ENCODE measurements around the gene THSD4.

THSD4 gene

DNA sequence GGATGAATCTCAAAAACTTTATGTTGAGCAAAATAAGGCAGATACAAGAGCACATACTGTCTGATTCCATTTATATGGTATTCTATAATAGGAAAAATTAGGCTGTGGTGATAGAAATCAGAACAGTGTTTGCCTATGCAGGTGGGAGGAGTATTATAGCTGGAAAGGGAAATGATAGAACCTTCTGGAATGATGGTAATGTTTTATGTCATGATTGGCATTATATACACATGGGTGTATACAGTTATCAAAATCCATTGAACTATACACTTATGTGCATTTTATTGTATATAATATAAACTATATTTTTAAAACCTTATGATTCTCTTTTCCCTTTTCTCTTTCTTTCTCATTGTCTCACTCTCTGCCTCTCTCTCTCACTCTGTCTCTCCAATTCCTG lies 156.1 kb downstream of the THSD4 start:
- DNase-seq = no peak

DNA sequence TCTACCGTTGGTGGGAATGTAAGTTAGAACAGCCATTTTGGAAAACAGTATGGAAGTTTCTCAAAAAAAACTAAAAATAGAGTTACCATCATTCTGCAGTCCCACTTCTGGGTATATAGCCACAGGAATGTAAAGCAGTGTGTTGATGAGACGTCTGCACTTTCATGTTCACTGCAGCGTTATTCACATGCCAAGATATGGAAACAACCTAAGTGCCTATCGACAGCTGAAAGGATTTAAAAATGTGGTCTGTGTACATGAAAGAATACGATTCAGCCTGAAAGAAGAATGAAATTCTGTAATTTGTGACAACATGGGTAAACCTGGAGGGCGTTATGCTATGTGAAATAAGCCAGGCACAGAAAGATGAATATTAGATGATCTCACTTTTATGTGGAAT lies 157.7 kb downstream of the THSD4 start:
- no peak for DNase-seq

DNA sequence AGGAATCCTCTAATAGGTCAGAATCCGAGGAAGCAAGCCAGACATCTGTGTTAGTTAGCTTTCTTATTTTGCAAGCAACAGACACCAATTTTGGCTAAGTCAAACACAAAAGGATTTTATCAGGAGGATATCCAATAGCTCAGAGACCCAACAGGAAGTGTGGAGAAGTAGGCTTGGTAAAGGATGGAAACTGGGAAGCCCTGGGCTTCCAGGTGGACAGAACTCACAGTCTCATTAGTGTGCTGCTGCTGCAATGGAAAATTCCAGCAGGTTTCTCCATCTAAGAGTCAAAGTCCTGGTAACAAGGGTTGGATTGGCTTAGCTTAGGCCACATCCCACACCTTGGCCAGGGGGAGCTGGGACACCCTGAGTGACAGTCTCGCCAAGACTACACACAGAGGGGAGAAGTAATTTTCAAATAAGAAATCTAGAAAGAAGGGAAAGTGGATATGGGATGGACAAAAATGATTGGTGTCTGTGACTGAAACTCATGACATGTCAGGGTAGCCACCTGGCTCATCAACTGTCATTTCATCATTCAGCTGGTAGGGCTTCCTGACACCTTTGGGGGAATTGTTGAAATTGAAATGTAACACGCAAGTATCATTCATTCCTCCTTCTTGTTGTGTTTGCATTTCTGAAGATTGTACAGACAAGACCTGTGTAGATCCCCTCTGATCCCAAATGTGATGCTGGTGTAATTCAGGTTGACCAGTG lies 158.6 kb downstream of the THSD4 start:
- no peak for DNase-seq

DNA sequence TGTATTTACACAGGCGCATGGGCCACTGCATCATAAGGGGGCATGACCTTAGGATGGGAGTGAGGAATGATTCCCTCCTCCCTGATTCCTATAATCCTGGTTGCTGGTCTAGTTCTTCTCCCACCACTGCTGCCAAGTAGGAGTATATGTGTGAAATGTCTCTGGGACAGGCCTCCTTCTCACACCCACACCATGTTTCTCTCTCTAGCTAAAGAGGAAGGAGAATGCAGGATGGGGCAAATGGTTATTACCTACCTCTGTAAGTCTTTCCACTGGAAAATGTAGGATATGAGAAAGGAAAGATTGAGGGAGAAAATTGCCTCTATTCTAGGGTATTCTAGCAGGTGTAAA lies 159.2 kb downstream of the THSD4 start:
- DNase-seq = no peak

DNA sequence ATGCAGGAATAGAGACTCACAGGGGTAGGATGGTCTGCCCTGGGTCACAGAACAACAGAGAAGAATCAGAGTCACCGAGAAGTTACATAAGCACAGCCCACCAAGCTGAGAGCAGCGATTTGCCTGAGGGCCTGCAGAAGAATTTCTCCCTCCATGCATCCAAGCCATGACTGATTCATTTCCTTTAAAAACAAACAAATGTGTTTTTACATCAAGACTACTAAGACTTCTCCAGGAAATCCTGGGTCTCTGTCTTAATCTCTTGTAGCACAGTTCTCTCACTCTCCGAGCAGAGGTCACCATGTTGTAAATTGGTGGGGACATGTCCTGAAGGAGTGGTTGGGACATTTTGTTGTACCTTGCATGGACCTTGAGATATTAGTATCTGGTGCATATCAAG lies 159.8 kb downstream of the THSD4 start:
- DNase-seq = no peak

DNA sequence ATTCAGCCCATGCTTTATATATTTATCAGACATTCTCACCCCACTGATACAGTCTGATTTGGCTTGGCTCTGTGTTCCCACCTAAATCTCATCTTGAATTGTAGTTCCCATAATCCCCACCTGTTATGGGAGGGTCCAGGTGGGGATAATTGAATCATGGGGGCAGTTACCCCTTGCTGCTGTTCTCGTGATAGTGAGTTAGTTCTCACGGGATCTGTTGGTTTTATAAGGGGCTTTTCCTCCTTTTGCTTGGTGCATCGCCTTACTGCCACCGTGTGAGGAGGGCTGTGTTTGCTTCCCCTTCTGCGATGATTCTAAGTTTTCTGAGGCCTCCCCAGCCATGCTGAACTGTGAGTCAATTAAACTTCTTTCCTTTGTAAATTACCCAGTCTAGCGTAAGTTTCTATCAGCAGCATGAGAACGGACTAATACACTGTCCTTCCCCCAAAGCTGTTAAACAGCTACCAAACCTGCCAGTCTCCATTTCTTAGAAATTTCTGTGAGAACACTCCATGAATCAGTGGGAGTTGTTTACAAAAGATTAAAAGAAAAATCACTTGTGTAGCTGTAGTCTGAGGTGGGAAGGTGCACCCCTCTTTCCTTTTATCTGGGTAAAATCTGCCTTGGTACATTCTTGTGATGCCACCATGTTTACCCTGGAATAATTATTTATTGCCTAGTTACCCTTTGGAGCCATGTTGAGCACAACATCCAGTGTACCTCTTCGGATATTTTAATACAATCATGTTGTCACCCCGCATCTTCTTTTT lies 160.5 kb downstream of the THSD4 start:
- DNase-seq = no peak

DNA sequence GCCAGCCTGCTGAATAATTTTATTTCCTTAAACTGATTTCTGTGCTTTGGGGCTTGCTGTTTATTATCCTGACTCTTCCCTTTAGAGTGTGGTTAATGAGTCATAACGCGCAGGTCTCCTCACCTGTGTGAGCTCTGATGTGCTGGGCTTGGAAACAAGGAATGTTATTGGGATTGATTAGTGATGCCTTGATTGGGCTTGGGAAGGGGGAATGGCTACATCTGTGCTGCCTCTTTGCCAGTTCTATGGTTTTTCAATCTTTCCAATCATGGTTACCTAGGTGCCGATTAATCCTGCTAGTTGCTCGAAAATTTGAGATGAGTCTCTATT lies 161.0 kb downstream of the THSD4 start:
- no peak for DNase-seq

DNA sequence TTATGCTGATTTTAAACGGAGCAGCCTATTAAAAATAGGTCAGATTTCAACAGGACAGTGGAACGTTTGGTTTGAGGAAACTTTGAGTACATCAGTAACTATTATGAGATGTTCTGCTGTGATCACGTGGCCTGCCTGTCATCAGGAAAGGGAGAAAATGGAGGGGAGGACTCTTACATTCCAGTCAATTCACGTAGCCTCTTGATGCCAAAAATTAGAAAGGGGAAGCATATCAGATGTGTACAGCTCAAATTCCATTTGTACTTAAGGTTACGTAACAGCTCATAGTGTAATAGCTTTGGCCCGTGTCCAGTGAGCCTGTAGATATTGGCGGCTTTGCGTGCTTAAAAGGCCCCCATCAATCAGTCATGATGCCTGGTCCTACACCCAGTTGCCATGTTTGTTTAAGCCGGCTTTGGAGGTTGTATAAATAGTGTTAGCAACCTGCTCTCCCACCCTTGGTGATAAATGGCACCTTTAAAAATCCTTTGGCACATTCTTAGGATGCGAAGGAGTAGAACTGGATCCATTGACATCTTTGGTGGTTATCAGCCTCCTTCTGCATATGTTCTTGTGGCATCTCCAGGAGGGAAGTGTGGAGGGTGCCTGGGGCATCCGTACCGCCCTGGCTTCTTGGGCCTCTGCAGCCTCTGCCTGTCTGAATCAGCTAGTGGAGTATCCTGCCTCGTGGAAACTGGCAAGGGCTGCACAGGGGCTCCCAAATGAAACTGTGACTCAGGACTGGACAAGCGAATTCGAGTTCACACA lies 163.9 kb downstream of the THSD4 start:
- DNase-seq = no peak

DNA sequence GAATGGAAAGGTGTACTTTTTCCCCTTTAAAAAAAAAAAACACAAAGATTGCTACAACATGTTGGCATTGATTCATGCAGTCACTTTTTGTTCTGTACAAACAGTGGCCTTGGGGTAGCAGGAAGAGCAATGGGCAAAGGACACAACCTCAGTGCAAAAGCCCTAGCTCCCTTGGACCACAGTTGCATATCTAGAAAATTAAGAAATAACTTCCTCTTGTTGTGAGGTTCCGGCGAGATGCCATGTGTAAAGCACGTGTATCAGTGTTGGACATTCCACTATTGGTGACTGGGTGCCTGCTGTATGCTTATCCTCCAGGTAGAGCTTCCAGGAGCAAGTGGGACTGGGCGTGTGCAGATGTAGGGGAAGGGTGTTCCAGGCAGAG lies 164.5 kb downstream of the THSD4 start:
- no peak for DNase-seq

DNA sequence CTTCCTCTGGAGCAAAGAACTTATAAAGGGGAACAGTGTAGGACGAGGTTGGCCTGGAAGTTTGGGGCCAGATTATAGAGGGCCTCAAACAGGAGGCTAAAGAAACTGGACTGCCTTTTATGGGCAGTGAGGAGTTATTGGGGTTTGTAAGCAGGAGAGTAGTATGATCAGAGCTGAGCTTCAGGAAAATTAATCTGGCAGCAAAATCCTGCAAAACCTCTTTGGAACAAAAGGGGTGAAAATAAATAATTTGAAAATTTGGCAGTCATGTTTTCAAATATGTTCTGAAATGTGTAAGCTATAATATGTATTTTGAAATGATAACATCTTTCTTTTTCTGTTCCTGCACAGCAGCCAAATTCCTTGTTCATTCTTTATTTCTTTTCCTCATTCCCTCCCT lies 164.9 kb downstream of the THSD4 start:
- DNase-seq = no peak

DNA sequence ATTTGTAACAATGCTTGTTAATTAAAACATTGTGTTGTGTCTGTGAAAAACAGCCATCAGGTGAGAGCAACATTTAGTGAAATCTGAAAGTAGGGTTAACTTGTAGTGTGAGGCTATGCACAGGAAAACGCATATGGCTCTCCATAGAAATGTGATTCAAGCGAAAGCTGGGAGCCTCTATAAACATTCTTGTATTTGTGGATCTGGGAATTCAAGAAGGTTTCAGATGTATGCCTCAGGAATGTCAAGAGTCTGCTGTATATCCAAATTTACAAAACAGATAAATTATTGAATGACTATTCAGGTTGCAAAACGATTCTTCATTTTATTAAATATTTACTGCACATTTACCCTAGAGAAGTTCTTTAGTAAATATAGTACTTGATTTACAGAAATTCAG lies 166.0 kb downstream of the THSD4 start:
- DNase-seq = no peak

DNA sequence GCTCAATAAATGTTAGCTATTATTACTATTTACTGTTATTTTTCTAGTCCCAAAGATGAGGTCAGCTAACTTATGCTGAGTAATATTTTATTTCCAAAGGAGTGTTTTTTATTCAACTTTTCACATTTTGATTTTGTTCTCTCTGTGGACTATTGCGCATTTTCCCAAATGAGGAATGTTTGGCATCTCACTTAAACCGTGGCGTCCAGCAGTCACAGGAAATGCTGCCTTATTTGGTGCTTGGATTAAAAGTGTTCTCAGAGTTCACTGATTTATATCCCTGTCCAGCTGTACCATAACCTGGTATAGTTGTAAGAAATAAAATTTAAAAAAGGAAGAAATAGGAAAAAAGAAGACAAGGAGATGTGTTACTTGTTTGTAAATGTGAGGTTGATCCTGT lies 166.8 kb downstream of the THSD4 start:
- no peak for DNase-seq

DNA sequence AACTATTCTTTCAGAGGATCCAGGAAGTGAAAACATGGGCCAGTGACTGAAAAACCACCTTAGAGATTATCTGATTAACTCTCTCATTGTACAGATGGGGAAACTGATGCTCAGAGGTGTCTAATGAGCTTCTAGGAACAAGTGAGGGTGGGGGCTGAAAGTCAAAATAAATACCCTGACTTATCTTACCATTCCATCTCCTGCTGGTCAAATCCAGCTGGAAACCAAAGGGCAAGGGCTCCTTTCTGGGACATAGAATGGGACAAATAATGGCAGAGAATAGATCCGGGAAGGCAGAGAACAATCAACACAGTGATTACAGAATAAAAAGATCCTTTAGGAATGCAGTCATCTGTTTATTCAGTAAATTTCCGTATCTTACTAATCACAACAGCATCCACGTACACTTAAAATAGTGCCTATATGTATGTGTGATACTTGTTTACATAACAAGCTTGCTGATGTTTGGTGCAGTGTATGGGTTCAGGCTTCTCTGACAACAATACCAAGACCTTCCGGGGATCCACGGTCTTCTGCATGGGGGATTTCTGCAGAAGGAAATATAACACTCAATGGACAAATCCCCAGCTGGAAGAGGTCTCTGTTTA lies 173.2 kb downstream of the THSD4 start:
- DNase-seq = no peak

DNA sequence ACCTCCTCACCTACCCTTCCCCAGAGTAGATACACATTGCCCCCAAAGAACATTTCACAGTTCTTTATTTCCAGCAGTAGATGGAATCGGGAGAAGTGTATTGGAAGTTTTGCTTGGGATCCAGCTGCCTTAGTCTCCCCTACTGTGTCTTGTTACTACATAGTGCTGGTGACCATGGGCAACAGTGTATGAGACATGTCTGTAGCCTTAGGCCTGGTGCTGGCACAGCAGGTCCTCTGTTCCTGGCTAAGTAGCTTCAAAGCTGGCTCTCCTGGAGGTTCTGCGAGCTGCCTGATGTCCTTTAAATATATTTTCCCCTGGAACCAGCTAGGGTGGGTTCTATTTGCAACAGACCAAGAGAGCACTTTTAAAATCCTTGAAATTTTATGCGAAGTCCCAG lies 174.7 kb downstream of the THSD4 start:
- no peak for DNase-seq

DNA sequence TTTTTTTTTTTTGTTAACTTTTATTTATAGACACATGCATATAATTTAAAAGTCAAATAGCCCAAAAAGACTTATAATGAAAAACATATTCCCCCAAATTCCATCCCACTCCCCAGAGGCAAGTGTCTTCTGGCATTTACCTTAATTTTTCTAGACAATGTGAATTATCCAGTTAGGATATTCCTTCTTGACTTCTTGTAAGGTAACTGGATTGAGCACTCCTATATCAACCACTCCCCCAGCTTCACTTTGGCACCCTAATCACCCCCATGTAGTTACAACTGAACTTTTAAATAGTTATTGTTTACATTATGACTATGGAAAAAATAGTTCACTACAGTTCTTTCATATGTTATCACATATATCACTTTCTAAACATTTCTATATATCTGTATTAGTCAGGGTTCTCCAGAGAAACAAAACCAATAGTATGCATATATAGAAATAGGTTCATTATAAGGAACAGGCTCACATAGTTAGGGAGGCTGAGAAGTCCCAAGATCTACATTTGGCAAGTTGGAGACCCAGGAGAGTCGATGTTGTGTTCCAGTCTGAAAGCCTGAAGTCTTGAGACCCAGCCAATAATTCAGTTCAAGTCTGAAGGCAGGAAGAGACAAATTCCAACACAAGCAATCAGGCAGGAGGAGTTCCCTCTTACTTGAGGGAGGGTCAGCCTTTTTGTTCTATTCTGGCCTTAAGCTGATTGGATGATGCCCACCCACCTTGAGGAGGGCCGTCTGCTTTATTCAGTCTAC lies 175.8 kb downstream of the THSD4 start:
- no peak for DNase-seq

DNA sequence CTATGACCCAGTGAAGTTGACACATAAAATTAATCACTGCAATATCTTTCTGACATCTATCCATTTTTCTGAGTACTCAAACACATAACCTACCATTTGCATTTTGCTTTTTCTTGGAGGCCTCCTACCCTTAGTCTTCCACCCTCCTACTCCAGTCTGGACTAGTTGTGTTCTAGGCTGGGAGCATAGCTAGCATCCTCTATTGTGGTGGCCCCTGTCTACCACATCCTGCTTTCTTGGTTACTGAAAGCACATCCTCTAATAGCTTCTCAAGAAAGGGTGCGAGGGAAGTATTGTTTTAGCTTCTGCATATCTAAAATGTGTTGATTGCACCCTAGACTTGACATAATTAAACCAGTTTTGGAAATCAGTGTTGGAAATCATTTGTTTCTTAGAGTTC lies 176.5 kb downstream of the THSD4 start:
- no peak for DNase-seq

DNA sequence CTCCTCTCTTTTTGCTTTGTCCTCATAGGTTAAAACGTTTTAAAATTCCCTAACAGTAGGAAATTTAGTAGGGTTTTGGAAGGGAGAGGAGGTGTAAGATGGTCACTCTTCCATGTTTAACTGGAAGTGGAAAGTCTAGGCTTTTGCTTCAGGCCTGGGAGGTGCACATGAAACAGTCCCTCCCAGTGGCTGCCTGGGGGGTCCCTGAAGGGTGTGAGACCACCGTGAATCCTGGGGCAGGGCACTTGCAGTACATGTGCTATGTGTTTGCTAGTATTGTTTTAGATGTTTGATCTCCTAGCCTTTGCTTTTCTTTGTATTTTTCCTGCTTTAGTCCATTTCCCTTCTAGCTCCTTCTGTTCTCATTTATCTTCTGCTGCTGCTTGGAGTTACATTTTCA lies 178.5 kb downstream of the THSD4 start:
- DNase-seq = no peak

DNA sequence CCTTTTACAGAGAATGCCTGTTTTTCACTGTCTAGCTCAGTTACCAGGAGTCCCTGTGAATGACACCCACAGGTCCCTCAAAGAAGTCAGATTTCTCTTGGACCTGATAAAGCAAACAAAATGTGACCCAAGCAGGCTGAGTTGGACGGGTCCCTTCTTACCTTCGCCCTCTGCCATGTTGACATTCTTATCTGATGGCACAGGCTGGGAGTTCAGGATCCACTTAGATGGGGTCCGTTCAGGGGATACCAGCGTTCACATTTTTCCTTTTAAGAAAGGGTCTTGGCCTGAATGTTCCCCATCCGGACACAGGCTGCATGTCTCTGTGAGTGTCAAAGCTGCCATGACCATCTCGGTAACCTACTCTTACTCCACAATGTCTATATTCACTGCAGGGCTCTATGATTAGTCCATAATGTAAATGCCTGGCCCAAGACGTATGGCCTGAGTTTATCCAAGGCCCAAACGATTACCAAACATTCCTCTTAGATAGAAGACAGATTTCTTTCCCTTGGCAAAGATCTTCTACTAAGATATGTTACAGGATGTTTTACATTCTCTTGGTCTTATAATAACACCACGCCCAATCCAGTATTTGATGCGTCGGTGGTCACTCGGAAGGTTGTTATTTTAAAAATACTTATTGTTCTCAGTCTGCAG lies 179.1 kb downstream of the THSD4 start:
- DNase-seq = no peak

DNA sequence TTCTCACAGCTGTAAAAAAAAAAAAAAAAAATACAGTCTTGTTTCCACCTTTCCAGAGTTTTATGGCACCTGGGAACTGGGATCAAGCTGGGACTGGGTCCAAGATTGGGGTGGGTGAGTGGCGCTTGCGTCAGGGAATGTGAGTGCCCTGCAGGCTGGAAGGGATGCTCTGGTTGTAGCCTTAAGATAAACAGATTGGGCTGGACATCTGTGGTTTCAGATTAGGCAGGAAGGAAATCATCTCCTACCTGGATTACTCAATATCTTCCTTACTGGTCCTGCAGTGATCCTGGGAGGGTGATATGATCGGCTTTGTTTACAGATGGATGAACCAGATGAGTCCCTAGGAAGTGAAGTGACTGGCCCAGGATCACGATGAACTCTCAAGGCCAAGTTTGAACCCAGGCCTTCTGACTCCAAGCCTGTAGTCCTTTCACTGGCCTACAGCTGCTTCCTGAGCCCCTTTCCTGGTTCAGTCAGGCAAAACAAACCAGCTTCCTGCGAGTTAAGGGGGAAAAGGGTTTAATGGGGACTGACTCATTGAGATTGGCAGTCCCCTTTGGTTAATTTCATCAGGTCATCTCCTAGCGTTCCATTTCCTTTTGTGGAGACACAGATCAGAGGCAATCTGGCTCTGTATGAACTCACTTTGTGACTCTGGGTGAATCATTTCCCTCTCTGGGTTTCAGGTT lies 179.8 kb downstream of the THSD4 start:
- DNase-seq = no peak

DNA sequence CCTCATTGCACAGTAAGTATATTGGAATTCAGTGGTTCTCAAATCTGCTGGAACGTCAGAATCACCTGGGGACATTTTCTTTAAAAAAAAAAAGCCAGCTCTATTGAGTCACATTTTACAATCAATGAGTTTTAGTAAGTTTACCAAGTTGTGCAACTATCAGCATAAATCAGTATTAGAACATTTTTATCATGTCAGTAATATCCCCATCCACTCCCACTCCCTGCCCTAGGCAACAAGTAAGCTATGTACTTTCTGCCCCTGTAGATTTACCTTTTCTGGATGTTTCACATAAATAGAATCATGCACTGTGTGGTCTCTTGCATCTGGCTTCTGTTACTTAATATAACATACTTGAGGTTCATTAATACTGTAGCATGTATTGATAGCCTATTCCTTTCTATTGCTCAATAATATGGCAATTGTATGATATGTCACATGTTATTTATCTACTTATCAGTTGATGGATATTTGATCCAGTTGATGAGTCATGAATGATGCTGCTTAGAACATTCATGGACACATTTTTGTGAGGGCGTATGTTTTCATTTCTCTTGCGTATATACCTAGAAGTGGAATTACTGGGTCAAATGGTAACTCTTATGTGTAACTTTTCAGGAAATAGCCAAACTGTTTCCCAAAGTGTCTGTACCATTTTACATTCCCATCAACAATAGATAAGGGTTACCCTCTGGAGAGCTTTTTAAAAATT lies 180.5 kb downstream of the THSD4 start:
- DNase-seq = no peak

DNA sequence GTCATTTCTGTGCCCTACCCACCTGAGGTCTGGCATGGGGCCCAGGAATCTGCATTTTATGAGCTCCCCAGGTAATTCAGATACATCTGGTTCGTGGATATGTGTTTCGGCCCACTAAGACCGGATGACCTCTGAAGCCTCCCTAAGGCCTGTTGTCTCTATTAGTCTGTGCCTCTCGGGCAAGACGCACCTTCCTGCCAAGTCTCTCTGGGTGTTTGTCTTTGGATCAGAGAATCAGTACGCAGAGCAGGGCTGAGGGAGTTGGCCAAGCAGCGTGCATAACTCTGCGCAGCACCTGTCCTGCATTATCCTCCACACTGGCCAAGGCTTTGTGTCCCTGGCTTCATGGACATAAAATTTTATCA lies 181.0 kb downstream of the THSD4 start:
- DNase-seq = no peak

All from midbrain (tissue), 1 donor.